NCI-H82 treated with DMSO at 0.1 percent for 48 hours (cell line): ENCODE results near the gene TNIK.
"Not testable (repeated sequence)": the region's sequence is repeated elsewhere in the genome, so short reads cannot be mapped to it uniquely, and the experiment has no call there.

ENCODE experiments used
- DNase-seq: peaks from one replicate; lab custom pipeline; 2025; ENCODE audit not compliant: unreplicated experiment; lab: John Stamatoyannopoulos, UW

Gene TNIK

DNA sequence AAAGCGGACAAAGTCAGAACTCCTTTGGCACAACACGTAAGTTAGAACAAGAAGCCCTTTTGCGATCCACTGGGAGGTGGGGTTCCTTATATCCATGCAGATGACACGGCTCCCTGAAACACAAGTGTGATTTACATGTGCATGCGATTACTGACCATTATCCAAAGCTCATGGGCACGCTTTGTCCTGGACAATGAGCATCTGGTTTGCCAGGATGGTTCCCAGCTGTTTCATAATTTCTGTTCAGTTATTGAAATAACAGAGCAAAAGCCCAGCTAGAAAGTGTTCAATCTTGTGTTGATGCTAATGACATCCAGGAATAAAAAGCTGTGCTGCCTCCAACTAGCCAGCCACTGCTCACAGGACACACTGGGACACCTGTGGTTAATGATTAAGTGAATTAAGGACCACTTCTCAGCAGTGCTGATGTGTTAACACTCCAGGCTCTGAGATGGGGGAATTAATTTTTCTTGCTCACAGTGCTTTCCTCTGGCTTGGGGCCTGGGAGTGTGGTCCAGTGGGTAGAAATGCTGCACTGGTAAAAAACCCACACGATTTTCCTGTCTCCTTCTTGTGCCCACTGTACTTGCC lies 310.6 kb downstream of the TNIK start:
- DNase-seq: no peak

DNA sequence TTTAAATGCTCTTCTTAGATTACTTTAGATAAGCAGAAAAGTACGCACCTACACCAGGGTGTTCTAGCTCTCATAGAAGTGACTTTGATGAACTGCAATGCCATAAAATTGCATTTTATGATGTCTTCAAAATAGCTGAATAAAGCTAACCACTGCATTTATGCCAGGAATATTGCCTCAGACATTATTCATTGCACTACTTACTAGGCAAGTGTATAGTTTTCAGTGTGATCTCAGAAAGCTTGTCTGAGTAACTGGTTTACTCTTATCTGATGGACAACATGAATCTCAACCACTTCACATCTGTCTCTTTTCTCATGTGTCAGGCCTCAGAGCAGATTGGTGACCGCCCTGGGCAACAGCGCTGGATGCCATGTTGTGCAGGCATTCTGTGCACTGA lies 314.4 kb downstream of the TNIK start:
- DNase-seq: no peak

DNA sequence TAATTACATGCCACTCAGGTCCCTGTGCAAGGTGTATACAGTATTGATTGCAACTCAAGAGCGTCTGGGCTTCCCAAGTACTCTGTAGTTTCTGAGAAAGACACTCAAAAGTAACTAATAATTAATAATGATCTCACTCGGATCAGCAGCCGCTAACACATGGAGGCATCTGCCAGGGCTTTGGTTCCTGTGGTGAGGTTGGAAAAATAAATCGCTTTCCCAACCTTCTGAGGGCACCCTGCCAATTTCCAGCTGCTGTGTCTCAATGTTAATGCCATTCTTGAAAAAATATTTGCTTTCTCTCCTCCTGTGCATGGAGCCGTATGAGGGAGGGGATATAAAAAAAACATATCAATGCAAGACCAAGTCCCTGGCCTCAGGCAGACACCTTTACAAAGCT lies 317.2 kb downstream of the TNIK start:
- no peak for DNase-seq

DNA sequence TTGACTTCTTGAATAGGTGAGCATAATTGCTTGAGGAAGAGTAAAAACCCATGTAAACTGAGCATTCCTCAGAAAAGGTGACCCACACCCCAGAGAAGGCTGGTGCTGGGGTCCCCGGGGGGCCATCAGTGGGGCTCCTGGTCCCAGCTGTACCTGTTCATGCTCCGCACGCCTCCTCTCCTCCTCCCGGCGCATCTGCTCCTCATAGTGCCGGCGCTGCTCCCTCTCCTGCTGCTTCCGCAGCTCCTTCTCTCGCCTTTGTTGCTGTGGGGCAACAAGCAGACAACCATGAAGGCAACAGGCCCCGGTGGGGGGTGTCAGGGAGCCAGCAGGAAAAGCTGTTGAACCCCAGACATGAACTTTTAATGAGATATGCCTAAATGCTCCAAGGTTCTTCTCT lies 320.0 kb downstream of the TNIK start:
- DNase-seq: no peak

DNA sequence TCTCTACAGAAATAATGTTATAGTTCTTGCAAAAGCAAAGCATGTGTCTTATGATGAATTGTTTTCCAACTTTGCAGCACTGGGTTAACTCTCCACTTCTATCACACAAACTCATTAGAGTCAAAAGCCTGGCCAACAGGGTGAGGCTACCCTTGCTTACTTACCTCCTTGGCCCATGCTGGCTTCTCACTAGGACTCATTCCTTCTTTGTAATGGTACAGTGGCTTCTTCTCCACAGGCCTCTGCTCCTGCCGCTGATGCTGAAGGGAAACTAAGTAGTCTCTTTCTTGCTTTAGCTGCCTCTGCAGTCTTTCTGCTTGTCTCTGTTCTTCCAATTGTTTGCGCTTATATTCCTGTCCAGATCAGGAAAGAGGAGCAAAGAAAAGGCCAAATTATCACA lies 322.2 kb downstream of the TNIK start:
- DNase-seq: no peak

DNA sequence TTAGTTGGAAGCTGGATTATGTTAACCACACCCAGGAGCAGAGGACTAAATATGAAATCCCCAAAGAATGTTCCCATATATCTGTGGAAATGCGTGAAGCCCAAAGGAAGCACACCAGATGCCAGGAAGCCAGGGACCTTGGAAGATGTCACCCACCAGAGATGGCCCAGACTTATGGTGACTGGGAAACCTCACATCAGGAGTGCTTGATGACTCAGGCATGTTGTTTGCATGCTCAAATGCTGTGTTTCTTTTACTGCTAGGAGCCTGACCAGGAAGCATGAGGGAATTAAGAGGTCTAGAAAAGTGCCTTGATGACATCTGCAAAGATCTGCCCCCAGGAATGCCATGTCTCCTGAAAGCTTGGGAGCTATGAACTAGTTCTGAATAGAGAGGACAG lies 324.7 kb downstream of the TNIK start:
- DNase-seq: no peak

DNA sequence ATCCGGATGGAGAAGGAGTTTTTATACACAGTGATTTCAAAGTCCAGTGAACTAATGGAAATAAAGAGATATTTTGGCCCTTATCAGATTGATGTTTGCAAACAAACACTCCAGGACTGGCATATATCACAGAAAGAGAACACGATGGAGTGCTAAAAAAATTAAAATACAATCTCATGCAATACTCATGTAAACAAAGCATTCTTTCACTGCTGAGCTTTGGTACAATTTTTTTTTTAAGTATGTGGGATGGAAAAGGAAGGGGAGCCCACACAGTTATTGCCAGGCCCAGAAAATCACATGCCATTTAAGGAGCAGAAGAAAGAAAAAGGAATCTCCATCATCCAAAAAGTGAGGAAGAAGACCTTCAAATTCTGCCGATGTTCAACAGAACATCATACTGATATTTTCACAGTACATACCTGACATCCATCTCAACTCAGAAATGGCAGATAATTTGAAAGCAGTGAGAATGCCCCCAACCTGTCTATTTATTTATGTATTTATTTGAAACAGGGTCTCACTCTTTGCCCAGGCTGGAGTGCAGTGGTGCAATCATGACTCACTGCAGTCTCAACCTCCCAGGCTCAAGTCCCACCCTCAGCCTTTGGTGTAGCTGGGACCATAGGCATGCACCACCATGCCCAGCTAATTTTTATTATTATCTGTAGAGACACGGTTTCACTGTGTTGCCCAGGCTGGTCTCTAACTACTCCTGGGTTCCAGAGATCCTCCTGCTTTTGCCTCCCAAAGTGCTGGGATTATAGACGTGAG lies 326.2 kb downstream of the TNIK start:
- DNase-seq: no peak

DNA sequence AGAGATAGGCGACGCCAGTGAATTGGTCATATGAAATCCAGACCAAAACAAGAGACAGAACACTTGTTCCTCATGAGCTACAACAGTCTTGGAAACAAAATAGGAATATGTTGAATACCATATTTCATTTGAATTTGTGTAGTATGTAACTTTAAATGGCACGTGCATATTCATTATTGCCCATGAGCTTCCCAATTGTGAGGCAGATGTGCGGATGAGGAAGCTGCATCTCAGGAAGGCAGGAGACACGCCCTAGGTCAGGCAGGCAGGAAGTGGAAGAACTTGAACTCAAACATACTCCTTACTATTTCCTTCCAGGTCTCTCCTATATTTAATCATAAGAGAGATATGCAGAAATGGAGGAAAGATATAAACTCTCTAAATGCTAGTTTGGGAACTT lies 326.9 kb downstream of the TNIK start:
- no peak for DNase-seq

DNA sequence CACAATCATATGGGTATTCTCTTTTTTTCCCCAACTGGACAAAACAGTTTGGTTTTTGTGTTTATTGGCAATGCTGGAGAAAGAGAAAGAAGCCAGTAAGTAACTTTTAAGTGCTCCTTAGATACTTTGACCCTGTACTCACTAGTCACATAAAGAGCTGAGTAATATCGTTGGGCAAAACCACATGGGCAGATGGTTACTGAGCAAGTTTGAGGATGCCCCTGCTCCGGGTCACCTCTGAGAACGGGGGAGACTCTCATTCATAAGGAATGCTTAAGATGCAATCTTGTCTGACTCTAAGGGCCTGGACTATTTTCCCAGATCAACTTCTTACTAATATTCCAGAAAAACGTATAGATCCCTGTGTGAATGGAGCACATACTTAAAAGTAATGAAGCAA lies 327.3 kb downstream of the TNIK start:
- no peak for DNase-seq

DNA sequence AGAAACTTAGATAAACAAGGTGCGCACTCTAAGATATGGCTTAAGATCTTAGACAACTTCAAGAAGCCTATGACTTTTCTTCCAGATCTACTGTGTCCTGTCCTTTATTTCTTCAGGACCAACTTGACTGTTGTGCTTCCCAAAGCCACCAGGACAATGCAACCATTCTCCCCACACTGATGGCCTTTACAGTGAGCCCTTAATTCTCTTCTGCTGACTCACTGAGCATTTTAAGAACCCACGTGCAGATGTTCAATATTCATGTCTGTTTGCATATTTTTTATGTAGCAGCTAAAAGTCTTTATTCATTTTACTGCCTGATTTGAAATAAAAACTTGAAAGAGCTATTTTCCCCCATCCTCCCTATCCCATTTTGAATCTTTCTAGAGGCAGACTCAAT lies 330.4 kb downstream of the TNIK start:
- no peak for DNase-seq

DNA sequence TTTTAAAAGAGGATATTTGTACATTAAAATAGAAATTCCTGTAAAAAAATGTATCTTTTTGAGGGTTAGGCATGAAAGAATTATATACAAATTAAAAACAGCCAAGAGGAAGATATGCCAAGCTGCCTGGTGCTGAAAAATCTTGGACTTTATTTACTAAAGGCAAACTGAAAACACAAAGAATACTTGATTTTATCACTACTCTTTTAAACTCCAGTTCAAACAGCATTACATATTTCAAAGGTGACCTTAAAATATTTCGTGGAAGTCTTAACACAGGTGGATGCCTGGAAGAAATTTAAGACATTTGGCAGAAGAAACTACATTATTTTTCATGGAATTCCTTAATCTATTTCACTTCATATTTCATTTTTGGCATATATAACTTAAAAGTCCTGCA lies 332.6 kb downstream of the TNIK start:
- no peak for DNase-seq

DNA sequence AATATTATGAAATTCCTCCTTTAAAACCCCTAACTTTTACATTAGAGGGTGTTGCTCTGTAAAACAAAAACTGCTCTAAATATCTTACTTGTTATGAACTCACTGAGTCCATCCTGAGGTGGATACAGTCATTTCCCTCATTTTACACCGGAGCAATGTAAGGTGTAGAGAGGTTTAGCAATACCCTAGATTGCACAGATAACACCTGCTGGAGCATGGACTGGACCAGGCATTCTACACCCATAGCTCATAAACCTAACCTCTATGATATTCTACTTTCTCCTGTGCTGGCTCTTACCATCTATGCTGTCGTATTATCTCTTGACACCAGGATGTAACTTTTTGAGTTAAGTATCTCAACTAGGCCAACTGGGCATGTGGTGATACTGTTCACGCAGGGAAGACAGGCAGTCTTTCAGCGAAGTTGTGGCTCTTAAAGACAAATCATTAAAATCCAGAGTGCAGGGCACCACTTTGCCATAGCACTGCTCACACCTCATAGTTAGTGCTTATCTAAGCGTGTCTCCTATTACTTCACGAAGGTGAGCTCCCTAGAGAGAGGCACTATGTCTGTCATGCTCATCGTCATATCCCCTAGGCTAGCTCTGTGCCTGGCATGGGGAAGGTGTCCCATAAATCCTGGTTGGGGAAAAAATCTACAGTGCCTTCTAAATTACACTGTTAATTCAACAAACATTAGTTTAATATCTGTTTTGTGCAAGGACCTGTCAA lies 333.6 kb downstream of the TNIK start:
- no peak for DNase-seq

DNA sequence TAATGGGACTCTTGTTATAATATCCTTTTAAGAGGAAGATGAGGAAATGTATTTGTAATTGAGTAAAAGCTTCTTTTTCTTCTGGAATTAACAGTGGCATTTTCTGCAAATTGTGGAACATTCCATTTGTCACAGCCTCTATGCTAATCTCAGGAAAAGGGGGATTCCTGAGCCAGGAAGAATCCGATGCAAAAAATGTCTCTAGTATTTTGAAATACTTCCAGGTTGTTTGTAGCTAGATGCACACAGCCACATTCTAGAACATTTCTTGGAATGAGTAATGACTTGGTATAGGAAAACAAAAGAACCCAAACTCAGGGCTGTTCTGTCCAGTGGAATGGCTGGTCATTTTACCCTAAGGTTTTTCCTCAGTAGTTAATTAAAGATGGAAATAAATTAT lies 335.2 kb downstream of the TNIK start:
- no peak for DNase-seq

DNA sequence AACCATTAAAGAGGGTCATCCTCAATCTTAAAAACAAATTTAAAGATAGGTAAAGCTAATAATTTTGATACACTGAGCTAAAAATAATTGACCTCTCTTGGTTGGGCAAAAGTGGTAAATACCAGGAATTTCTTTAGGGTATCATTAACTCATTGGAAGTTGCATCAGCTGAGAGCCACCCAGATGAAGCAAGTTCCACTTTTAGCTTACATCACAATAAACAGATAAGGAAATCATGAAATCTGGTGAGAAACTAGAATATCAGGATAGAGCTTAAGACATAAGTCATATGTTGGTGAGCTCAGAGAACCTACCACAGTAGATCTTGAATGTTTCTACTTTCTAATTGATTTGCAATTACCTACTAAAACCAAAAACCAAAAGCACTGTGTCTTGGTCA lies 336.3 kb downstream of the TNIK start:
- DNase-seq: no peak

DNA sequence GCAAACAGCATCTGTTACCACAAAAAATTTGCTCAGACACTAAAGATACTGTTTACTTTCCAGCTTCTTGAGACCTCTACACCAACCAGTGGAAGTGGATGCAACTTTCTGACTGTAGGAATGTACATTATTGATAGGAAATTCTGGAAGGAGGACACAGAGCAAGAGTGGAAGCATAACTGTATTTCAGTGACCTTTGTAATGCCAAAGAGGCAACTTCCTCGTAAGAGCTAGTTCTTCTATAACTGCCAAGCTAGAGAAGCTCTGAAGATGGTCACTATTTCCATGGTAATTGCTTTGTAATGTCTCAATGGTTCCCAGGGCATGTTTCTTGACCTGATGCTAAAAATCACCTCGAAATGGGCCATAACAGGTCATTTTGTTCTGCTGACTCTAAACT lies 337.3 kb downstream of the TNIK start:
- no peak for DNase-seq

DNA sequence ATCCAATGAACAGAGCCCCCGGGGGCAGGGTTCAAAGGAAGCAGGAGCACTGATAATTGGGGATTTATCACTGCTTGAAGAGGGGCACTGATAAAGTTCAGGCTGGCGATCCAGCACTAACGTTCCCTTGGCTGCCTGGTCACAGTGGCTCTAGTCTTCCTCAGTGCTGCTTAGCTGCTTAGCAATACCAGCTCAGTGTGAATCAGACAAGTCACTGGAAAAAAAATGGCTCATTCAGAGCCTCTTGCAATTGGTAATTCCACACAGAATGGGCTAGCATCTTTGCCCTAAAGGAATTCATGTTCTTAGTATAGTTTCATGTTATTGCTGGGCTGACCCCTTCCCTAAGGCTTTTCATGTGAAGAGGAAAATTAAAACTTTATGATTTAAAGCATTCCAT lies 338.0 kb downstream of the TNIK start:
- no peak for DNase-seq

DNA sequence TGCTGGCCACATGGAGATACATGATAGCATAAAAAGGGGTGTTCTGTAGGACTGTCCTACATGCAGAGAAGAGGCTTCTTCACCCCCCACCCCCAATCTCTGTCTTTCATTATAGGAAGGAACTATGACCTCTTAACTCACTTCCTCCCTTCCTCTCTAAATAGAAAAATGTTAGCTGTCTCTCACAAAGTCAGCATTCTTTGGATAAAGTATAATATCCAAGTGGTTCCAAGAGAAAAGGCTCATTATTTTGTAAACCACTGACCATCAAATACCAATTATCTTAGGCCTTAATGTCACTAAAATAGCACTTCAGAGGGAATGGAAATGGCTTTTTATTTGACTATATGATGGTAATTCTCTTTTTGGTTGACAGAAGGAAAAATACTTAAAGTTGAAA lies 338.4 kb downstream of the TNIK start:
- DNase-seq: no peak

DNA sequence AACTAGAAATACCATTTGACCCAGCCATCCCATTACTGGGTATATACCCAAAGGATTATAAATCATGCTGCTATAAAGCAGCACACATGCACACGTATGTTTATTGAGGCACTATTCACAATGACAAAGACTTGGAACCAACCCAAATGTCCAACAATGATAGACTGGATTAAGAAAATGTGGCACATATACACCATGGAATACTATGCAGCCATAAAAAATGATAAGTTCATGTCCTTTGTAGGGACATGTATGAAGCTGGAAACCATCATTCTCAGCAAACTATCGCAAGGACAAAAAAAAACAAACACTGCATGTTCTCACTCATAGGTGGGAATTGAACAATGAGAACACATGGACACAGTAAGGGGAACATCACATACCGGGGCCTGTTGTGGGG lies 340.8 kb downstream of the TNIK start:
- DNase-seq: not testable (repeated sequence)

DNA sequence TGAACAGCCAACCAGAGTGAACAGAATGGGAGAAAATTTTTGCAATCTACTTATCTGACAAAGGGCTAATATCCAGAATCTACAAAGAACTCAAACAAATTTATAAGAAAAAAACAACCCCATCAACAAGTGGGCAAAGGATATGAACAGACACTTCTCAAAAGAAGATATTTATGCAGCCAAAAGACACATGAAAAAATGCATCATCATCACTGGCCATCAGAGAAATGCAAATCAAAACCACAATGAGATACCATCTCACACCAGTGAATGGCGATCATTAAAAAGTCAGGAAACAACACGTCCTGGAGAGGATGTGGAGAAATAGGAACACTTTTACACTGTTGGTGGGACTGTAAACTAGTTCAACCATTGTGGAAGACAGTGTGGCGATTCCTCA lies 341.2 kb downstream of the TNIK start:
- DNase-seq: not testable (repeated sequence)

DNA sequence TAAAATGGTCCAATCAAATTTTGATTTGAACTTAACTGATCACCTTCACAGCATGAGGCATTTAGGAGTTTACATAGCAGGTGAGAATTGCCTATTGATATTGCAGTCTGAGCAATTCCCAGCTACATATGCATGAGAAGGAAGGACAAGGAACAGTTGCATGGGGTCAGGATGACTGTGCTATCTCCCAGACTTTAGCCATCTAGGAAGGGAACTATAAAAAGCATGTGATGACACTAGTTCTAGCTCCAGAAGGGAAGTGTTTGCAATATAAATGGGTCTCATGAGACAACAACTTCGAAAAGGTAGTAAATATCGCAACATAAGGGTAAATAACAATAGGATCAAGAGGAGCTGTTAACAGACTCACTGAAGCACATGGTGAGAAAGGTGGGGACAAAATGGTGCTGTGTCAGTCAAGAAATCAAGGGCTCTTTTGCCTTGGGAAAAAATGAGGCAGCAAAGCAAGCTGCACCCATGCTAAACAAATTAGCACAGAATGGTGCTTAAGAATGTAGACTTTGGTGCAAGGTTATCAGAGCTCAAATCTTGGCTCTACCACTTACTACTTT lies 343.3 kb downstream of the TNIK start:
- no peak for DNase-seq

DNA sequence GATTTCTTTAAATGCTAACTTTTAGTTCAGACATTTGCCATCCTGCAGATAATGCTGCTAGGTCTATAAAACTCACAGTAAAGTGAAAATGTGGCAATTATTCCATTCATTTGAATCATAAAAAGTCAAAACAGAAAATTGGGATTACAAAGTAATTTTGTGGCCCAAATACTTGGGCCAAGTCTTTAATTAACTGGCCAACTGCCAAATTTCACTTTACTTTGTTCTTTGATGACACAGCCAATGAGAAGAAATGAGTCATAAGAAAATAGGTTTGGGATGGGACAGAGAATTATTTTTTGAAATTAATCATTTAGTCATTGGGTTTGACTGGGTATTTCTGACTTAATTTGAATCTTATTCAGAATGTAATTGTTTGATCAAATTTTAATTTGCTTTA lies 343.8 kb downstream of the TNIK start:
- no peak for DNase-seq

DNA sequence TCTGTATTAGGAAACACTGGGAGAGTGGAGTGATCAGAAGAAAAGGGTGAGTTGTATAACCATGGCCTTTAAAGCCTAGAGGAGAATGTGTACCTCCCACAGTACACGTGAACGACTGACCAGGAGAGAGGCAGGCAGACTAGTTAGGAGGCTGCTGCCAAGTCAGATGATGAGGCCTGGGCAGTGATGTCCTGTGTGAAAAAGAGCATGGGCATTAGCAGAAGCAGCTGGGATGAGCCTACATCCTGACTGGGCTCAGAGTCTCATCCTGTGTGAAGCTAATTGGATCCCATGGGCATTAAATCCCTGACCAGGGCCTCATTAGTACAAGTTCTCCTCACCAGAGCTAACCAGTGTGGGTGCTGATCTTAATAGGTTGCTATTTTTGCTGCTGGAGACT lies 344.5 kb downstream of the TNIK start:
- peak; percentile 75 for DNase-seq
